Common myeloid progenitor, CD34-positive (primary cell): ENCODE measurements around the gene PITX2.

Experiments
- CTCF ChIA-PET: fragments of 350-600 bp; sonication (Branson Sonifier 250); formaldehyde crosslinking; loops from one replicate; lab custom pipeline; 2021; ENCODE audit warnings: antibody characterized with exemption; lab: Charles Lee
- POLR2A ChIA-PET: fragments of 350-600 bp; sonication (Branson Sonifier 250); formaldehyde crosslinking; loops from one replicate; lab custom pipeline; 2021; ENCODE audit warnings: antibody characterized with exemption; lab: Charles Lee
- DNase-seq, 3 donors: peaks; one replicate each; pipeline versions ENCODE4 v3.0.0 to v3.0.0-alpha.2; 2013
- H3K27ac ChIP-seq, 2 experiments: 1 replicate in 1 of 2; 2 replicates in 1 of 2; pipeline ENCODE4 v1.7.0; 2013; ENCODE audit warnings: inconsistent platforms in 2 of 2, low read length in 2 of 2, mild to moderate bottlenecking in 2 of 2, low read depth in 1 of 2, moderate library complexity in 1 of 2; ENCODE audit not compliant: severe bottlenecking in 2 of 2, insufficient read depth in 1 of 2, poor library complexity in 1 of 2
- H3K27me3 ChIP-seq, 5 experiments: replicated peaks in 2 of 5; 1 replicate in 3 of 5; 2 replicates in 2 of 5; pipeline versions ENCODE4 v1.6.1 to v1.7.0; 2013; ENCODE audit warnings: low read length in 4 of 5, mild to moderate bottlenecking in 2 of 5, moderate library complexity in 2 of 5, inconsistent platforms in 1 of 5; ENCODE audit not compliant: insufficient read depth in 5 of 5, control insufficient read depth in 4 of 5
- H3K36me3 ChIP-seq, 4 experiments: 1 replicate in 2 of 4; 2 replicates in 2 of 4; pipeline versions ENCODE4 v1.6.1 to v1.7.0; 2013; ENCODE audit warnings: low read length in 3 of 4, control low read depth in 1 of 4, mild to moderate bottlenecking in 1 of 4; ENCODE audit not compliant: control insufficient read depth in 4 of 4, insufficient read depth in 4 of 4
- H3K4me1 ChIP-seq, 4 experiments: 1 replicate in 3 of 4; 2 replicates in 1 of 4; pipeline versions ENCODE4 v1.6.1 to v1.7.1; 2013; ENCODE audit warnings: low read length in 3 of 4, mild to moderate bottlenecking in 3 of 4, control low read depth in 1 of 4, inconsistent platforms in 1 of 4, moderate library complexity in 1 of 4; ENCODE audit not compliant: control insufficient read depth in 4 of 4, insufficient read depth in 4 of 4; ENCODE audit errors: control extremely low read depth in 1 of 4
- H3K4me3 ChIP-seq, 7 experiments: 1 replicate in 4 of 7; 2 replicates in 3 of 7; pipeline versions ENCODE4 v1.5.1 to v1.7.0; 2013; ENCODE audit warnings: mild to moderate bottlenecking in 7 of 7, low read length in 6 of 7, moderate library complexity in 6 of 7, inconsistent platforms in 2 of 7, low read depth in 2 of 7, control low read depth in 1 of 7; ENCODE audit not compliant: insufficient read depth in 4 of 7, control insufficient read depth in 1 of 7; ENCODE audit errors: extremely low read depth in 1 of 7
- H3K9me3 ChIP-seq, 5 experiments: 1 replicate in 4 of 5; 2 replicates in 1 of 5; pipeline versions ENCODE4 v1.6.1 to v1.7.1; 2013; ENCODE audit warnings: low read length in 4 of 5, mild to moderate bottlenecking in 2 of 5, inconsistent platforms in 1 of 5, low read depth in 1 of 5, moderate library complexity in 1 of 5; ENCODE audit not compliant: control insufficient read depth in 4 of 5, insufficient read depth in 2 of 5; ENCODE audit errors: control extremely low read depth in 1 of 5
- WGBS: methylation state at CpG from one replicate; pipeline ENCODE4 v1.1.5; 2013; ENCODE audit not compliant: insufficient coverage; 5-methylcytosine and 5-hydroxymethylcytosine counted together

The PITX2 gene

GRCh38 chr4:110614976-110615352, 7.9 kb downstream of the PITX2 start:
- peak in 2 of 3 donors; percentile 18 to 25 for DNase-seq
- H3K27me3 ChIP-seq: peaks cover 44 to 99% (median 79%) of the 10 kb centered on the region in 5 experiments
- no peaks in the 10 kb centered on the region for H3K36me3 ChIP-seq
- CTCF ChIA-PET: interaction anchor here (1.4 to 2.1 kb wide), 3 partner anchors 10 to 29 kb away, joined by 3 to 7 read pairs (median 5); no protein-coding TSS in a partner anchor
- POLR2A ChIA-PET: no interaction called here
- no peak overlapping the region for H3K27ac ChIP-seq
- no peak overlapping the region for H3K4me3 ChIP-seq
- WGBS: 0% methylated on average over 1 of the region's 19 CpGs
- peaks cover 0 to 8% (median 0%) of the 10 kb centered on the region in 5 experiments for H3K9me3 ChIP-seq
- peaks cover 0 to 12% (median 7%) of the 10 kb centered on the region in 4 experiments for H3K4me1 ChIP-seq

GRCh38 chr4:110614173-110614963, 8.5 kb downstream of the PITX2 start:
- Histone ChIP-seq H3K4me1 (peaks cover 0 to 12% (median 7%) of the 10 kb centered on the region in 4 experiments), H3K9me3 (peaks cover 0 to 8% (median 0%) of the 10 kb centered on the region in 5 experiments), H3K27me3 (peaks cover 47 to 99% (median 80%) of the 10 kb centered on the region in 5 experiments), H3K27ac (no peak overlapping the region), H3K4me3 (no peak overlapping the region), H3K36me3 (no peaks in the 10 kb centered on the region)
- ChIA-PET CTCF (interaction anchor here (1.6 kb wide), 1 partner anchor 26 kb away, joined by 5 read pairs; no protein-coding TSS in a partner anchor), POLR2A (no interaction called here)
- DNase-seq: peak in 1 of 3 donors; percentile 7
- WGBS: 8% methylated on average over 13 of the region's 27 CpGs

DNA sequence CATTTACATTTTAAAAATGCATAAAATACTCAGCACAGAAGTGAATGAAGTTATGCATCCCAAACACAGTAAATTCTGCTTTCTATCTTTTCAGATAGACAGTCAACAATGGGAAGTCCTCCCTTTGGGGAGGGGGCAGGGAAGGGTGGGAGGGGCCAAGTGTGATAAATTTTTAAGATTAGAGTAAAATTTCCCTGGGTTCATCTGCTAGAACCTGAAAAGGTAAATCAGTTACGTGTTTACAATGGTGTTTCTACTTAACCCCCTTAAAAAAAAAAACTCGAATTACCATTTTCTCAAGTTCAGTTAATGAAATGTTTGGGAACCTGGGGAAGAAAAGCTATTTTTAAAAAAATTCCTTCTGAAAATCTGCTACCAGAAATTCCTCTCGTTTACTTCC, 9.1 kb downstream of the PITX2 start:
- Histone ChIP-seq H3K4me3 (no peak overlapping the region), H3K4me1 (peaks cover 0 to 12% (median 7%) of the 10 kb centered on the region in 4 experiments), H3K9me3 (peaks cover 0 to 7% (median 0%) of the 10 kb centered on the region in 5 experiments), H3K27ac (no peak overlapping the region), H3K27me3 (peaks cover 47 to 99% (median 79%) of the 10 kb centered on the region in 5 experiments), H3K36me3 (no peaks in the 10 kb centered on the region)
- no CpG with 5 or more reads among the region's 3 CpGs for WGBS
- no peak for DNase-seq
- ChIA-PET CTCF (no interaction called here), POLR2A (no interaction called here)

GRCh38 chr4:110612631-110613269, 10.1 kb downstream of the PITX2 start:
- Histone ChIP-seq H3K27me3 (peaks cover 50 to 98% (median 74%) of the 10 kb centered on the region in 5 experiments), H3K27ac (no peak overlapping the region), H3K4me3 (no peak overlapping the region), H3K36me3 (no peaks in the 10 kb centered on the region), H3K9me3 (peaks cover 0 to 3% (median 0%) of the 10 kb centered on the region in 5 experiments), H3K4me1 (peaks cover 0 to 10% (median 7%) of the 10 kb centered on the region in 4 experiments)
- CTCF ChIA-PET: interaction anchor here (0.8 to 1.0 kb wide), 3 partner anchors 11 to 22 kb away, joined by 3 read pairs; no protein-coding TSS in a partner anchor
- 11% methylated on average over 20 of the region's 23 CpGs for WGBS
- POLR2A ChIA-PET: no interaction called here
- peak in 2 of 3 donors; percentile 13 to 17 for DNase-seq

DNA sequence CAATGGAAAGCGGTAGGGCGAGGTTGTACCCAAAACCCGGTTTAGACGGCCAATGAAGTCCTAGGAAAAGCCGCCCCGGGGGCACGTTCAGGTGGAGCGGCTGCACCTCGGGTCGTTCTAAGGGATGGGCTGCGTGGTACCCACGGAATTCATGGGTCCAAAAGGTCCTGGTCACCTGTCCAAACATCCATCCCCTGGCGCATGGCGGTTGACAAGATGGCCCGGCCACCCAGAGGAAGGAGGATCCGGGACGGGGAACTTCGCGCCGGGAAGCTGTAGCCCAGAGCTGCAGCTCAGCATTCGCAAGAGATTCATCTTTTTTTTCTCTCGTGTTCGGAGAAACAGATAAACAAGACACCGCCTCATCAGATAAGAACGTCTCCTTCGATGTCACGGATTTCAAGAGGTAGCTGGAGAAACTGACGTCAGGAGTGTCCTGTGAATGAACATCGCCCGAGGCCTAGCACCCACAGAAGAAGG, 10.9 kb downstream of the PITX2 start:
- no peak overlapping the region for H3K27ac ChIP-seq
- ChIA-PET POLR2A (no interaction called here), CTCF (interaction anchor here (0.7 to 1.0 kb wide), 4 partner anchors 12 to 57 kb away, joined by 3 read pairs; no protein-coding TSS in a partner anchor)
- no peak overlapping the region for H3K4me3 ChIP-seq
- H3K9me3 ChIP-seq: peaks cover 0 to 3% (median 0%) of the 10 kb centered on the region in 5 experiments
- WGBS: 6% methylated on average over 28 of the region's 30 CpGs
- DNase-seq: peak in 1 of 3 donors; percentile 9
- H3K27me3 ChIP-seq: peaks cover 45 to 95% (median 70%) of the 10 kb centered on the region in 5 experiments
- H3K4me1 ChIP-seq: peaks cover 0 to 10% (median 7%) of the 10 kb centered on the region in 4 experiments
- H3K36me3 ChIP-seq: no peaks in the 10 kb centered on the region

DNA sequence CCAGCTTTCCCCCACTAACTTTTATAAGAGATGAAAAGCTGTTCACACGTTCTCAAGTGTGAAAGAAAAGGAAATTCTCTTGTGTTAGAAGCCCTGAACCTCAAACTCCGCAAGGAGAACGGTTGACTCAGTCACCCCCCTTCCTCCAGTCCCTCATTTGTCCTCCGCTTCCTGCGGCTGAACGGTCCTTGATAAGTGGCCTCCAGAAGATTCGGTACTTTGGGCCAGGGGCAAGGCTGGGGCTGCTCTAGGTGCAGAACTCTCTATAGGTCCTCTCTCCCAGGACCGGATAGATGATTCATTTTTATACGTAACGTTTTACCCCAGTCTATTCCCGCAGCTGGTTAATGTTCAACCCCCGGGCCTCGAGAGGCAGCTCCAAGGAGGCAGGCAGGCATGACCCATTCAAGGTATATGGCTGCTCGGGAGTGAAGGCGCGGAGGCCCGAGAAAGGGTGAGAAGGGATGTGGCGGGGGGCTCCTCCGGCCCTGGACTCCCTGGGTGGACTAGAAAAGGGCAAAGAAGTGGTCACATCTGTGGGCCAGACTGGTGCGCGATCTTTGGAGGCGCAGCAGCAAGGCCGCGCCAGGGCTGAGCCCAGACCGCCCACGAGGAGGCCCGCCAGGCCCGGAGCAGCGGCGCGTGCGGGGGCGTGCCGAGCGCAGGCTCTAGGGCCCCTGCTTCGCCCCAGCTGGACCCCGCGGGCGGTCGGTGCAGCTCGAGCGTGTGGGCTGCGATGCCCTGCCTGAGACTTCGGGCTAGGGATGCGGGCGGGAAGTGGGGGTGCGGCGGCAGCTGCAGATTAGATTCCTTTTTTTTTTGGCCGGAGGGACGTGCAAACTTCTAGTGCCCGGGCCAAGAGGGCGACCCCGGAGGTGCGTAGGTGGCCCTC, 11.7 kb downstream of the PITX2 start:
- no peak overlapping the region for H3K27ac ChIP-seq
- H3K27me3 ChIP-seq: peaks cover 37 to 87% (median 62%) of the 10 kb centered on the region in 5 experiments
- H3K9me3 ChIP-seq: peaks cover 0 to 3% (median 0%) of the 10 kb centered on the region in 5 experiments
- H3K4me3 ChIP-seq: peak overlapping the region in 1 of 7 experiments; percentile 19
- CTCF ChIA-PET: interaction anchor here (0.7 to 1.0 kb wide), 3 partner anchors 13 to 56 kb away, joined by 3 read pairs; no protein-coding TSS in a partner anchor
- peak in 2 of 3 donors; percentile 28 to 51 for DNase-seq
- POLR2A ChIA-PET: no interaction called here
- no peaks in the 10 kb centered on the region for H3K36me3 ChIP-seq
- 4% methylated on average over 52 of the region's 54 CpGs for WGBS
- H3K4me1 ChIP-seq: peaks cover 0 to 10% (median 7%) of the 10 kb centered on the region in 4 experiments
